HG03442 (cell line): ENCODE data around the gene TXNRD1.
"Not testable (repeated sequence)": the region's sequence is repeated elsewhere in the genome, so short reads cannot be mapped to it uniquely, and the experiment has no call there.

Experiments
- ATAC-seq: cut with Tn5 transposase; IDR thresholded peaks from one replicate; pipeline ENCODE4 v1.9.1; 2021; ENCODE audit warnings: mild to moderate bottlenecking, moderate library complexity; ENCODE audit not compliant: unreplicated experiment

TXNRD1 gene

DNA sequence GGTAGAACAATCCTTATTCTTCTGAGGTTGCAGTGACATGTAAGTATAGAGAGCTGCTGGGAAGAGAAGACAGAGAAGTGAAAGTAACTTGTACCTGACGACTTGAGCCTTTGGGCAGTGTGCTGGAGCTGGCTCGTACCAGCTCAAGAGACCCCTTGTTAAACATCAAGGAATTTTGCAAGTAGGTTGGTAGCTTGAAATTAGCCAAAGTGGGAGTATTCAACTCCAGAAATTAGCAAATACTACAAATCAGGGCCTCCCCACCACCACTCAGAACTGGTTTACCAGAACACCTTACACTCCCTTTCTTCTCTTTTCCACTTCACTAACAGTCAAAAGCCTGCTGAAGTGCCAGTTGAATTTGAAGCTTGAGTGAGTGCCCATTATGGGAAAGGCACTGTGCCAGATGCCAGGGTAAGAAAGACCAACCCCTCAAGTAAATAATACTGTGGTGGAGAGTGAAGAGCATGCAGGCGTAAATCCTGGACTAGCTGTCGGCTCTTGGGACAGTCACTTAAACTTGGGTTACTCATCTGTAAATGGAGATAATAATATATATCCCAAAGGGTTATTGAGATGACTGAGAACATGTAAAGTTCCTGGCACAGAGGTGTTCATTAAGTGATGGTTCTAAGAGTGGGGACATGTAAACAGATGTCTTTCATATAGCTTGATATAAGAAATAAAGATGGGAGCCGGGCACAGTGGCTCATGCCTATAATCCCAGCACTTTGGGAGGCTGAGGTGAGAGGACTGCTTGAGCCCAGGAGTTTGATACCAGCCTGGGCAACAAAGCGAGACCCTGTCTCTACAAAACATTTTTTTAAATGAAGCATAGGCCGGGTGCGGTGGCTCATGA lies 60.9 kb downstream of the TXNRD1 start:
- peak; percentile 66 for ATAC-seq

- ATAC-seq, result no peak
Measured at GRCh38 chr12:104279164-104279563, 63.6 kb downstream of the TXNRD1 start.

GRCh38 chr12:104280111-104280510 lies 64.5 kb downstream of the TXNRD1 start:
- no peak for ATAC-seq

DNA sequence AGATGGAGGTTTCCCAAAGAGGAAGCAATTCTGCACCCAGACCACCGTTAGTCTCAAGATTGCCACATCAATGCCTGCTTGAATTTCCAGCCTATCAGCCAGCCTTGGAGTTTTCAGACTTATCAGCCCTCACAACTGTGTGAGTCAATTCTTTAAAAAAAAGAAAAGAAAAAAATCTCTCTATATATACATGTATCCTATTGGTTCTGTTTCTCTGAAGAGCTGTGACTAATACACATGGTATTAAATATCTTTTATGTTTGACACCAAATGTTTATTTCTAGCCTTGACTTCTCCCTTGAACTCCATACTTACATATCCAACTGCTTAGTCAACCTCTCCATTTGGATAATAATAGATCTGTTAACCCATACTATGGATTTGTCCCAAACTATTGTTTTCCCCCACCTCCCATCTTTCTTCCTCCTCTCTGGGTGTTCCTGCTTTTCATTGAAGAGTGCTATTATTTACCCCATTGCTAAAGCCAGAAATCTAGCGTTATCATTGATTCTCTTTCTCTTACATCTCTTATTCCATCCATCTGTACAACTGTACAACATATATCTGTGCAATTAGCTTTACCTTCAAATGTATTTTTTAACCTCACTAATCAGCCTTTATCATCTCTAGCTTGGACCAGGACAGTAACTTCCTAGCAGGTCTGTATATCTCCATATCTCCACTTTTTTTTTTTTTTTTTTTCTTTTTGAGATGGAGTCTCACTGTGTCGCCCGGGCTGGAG lies 65.3 kb downstream of the TXNRD1 start:
- ATAC-seq, result no peak

DNA sequence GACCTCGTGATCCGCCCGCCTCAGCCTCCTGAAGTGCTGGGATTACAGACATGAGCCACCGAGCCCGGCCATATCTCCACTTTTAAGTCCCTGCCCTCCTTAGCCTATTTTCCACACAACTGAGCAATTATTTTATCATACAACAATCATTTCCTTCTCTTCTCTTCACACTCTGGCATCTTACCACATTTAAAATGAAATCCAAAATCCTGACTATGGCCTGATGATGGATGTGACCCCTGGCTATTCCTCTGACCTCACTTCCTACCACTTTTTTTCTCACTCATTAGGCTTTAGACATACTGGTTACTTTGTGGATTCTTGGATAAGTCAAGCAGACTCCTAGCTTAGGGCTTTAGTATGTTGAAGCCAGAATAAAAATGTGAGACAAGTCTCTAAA lies 66.1 kb downstream of the TXNRD1 start:
- no peak for ATAC-seq

DNA sequence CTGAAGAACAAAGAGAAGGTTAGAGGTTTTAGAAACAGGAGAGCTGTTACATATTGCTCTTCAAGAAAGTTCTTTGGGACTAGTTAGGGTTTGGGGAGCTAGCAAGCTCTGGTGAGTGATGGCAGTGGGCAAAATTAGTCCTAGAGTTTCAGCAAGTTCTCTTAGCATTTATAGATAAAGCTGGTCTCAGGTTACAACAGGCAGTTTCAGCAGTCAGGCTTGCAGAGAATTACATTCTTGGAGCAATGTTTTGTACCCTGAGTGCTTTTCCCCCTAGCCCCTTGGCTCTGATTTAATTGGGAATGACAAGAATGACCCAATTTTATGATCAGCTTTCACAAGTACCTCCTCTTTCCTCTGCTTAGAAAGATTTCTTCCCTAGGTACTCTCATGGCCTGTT lies 66.5 kb downstream of the TXNRD1 start:
- ATAC-seq, result no peak

- no peak for ATAC-seq
Measured at GRCh38 chr12:104285740-104286515, 70.3 kb downstream of the TXNRD1 start.

- peak; percentile 86 for ATAC-seq
Measured at GRCh38 chr12:104286516-104287482, 71.2 kb downstream of the TXNRD1 start.

DNA sequence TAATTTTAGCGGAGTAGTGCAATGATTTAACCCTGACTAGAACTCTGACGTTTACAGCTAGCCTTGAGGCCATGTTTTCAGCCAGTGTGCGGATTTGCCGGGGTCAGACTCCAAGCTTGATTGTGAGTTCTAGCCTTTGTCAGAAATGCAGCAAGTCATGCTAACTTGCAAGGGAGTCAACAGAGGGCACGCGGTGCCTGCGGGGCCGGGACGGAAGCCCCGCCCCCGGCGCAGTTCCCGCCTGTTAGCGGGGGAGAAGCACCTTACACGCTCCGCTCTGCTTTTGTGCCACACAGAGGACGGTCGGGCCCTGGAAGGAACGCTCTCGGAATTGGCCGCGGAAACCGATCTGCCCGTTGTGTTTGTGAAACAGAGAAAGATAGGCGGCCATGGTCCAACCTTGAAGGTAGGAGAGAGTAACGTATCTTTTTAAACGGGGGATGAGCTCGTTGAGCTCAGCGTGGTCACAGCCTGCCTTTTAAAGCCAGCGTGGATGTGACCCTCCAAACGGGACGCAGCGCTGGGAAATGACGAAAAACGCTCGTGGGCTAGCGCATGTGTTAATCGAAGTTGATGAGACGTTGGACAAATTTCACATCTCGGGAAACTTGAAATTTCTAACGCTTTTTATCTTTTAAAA lies 73.2 kb downstream of the TXNRD1 start:
- ATAC-seq, result peak; percentile 57

GRCh38 chr12:104290320-104290719 lies 74.7 kb downstream of the TXNRD1 start:
- ATAC-seq, result no peak

- no peak for ATAC-seq
Measured at GRCh38 chr12:104290855-104291254, 75.3 kb downstream of the TXNRD1 start.

- no peak for ATAC-seq
Measured at GRCh38 chr12:104291867-104292524, 76.4 kb downstream of the TXNRD1 start.

- no peak for ATAC-seq
Measured at GRCh38 chr12:104292872-104293794, 77.6 kb downstream of the TXNRD1 start.

DNA sequence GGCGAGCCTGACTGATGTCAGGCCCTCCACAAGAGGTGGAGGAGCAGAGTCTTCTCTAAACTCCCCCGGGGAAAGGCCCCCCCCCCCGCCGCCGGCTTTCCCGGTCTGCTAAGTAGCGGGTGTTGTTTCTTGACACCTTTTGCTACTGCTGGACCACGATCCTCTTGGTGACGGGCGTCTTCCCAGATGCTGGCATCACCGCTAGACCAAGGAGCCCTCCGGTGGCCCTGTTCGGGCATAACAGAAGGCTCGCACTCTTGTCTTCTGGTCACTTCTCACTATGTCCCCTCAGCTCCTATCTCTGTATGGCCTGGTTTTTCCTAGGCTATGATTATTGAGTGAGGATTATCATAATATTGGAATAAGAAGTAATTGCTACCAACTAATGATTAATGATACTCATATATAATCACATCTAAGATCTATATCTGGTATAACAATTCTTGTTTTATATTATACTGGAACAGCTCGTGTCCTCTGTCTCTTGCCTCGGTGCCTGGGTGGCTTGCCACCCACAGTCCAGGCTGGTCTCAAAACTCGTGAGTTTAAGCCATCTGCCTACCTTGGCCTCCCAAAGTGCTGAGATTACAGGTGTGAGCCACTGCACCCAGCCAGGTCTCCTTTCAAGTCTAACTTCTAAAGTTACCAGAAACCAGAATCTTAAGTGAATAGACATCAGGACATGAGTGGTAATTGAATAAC lies 78.7 kb downstream of the TXNRD1 start:
- not testable (repeated sequence) for ATAC-seq

GRCh38 chr12:104294927-104295668 lies 79.5 kb downstream of the TXNRD1 start:
- no peak for ATAC-seq

- no peak for ATAC-seq
Measured at GRCh38 chr12:104295954-104296353, 80.4 kb downstream of the TXNRD1 start.

DNA sequence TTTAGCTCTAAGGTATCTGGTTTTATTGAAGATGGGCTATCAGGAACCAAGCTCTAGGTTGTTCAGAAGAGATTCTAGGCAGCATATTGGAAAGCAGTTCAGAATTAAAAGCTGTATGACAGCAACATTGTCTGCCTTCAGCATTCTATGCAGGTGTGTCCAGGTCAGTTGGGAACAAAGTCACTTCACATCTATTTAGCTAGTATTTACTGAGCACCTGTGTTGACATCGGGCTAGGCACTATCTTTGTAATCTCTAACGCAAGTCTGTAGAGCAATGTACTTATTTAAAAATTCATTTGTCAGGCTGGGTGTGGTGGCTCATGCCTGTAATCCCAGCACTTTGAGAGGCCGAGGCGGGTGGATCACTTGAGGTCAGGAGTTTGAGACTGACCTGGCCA lies 81.1 kb downstream of the TXNRD1 start:
- no peak for ATAC-seq
